B cell (primary cell): ENCODE data around the gene KANSL1L. TPM values are rescaled to one million over a fixed set of nuclear protein-coding genes. Genes with fewer than 3 reads are reported as not detected.

Experiments
- ATAC-seq: fragments of 200-7000 bp; cut with Tn5 transposase; one replicate; pipeline ENCODE4 v1.10.0; 2021; ENCODE audit warnings: low read depth, mild to moderate bottlenecking, moderate number of reproducible peaks, moderate library complexity
- CTCF ChIA-PET: fragments of 350-600 bp; sonication (Branson Sonifier 250); formaldehyde crosslinking; loops from one replicate; lab custom pipeline; 2021; ENCODE audit warnings: antibody characterized with exemption, inconsistent platforms; lab: Charles Lee
- POLR2A ChIA-PET: fragments of 350-600 bp; sonication (Branson Sonifier 250); formaldehyde crosslinking; loops from one replicate; lab custom pipeline; 2021; ENCODE audit warnings: antibody characterized with exemption; lab: Charles Lee
- DNase-seq: peaks from one replicate; pipeline ENCODE4 v3.0.0; 2013
- H2AFZ ChIP-seq: 2 replicates; pipeline ENCODE4 v1.6.1; 2012; ENCODE audit warnings: mild to moderate bottlenecking, low read depth, low read length; ENCODE audit not compliant: insufficient read depth, poor library complexity, severe bottlenecking
- H3K27ac ChIP-seq, 2 donors: 1 replicate in 1 of 2; 2 replicates in 1 of 2; pipeline ENCODE4 v1.5.1; 2012 to 2013; ENCODE audit warnings: low read length in 2 of 2, mild to moderate bottlenecking in 2 of 2, moderate library complexity in 1 of 2
- H3K27me3 ChIP-seq, 4 experiments: fragments of 200-600 bp in 1 of 4; sonication (generic) in 1 of 4; replicated peaks in 1 of 4; 1 replicate in 2 of 4; 2 replicates in 2 of 4; pipeline versions ENCODE4 v1.6.1 to v1.7.0; 2013 to 2016; ENCODE audit warnings: low read length in 3 of 4, mild to moderate bottlenecking in 2 of 4, mixed read lengths in 1 of 4, moderate library complexity in 1 of 4; ENCODE audit not compliant: insufficient read depth in 4 of 4, control insufficient read depth in 3 of 4; ENCODE audit errors: control extremely low read depth in 1 of 4
- H3K36me3 ChIP-seq, 2 experiments: replicated peaks in 1 of 2; 1 replicate in 1 of 2; 2 replicates in 1 of 2; pipeline versions ENCODE4 v1.6.1 to v1.7.1; 2013; ENCODE audit warnings: low read length in 1 of 2; ENCODE audit not compliant: insufficient read depth in 2 of 2, control insufficient read depth in 1 of 2; ENCODE audit errors: control extremely low read depth in 1 of 2, extremely low read depth in 1 of 2
- H3K4me1 ChIP-seq, 2 donors: fragments of 200-600 bp in 1 of 2; sonication (generic) in 1 of 2; 1 replicate in 1 of 2; 2 replicates in 1 of 2; pipeline versions ENCODE4 v1.5.1 to v1.6.1; 2013 to 2017; ENCODE audit warnings: low read length in 2 of 2; ENCODE audit not compliant: control insufficient read depth in 2 of 2, insufficient read depth in 2 of 2
- H3K4me2 ChIP-seq: replicated peaks from 2 replicates; pipeline ENCODE3; 2012; ENCODE audit warnings: mild to moderate bottlenecking, low read depth, low read length; ENCODE audit not compliant: poor library complexity, severe bottlenecking
- H3K4me3 ChIP-seq, 5 experiments: fragments of 200-600 bp in 1 of 5; sonication (generic) in 1 of 5; 1 replicate in 3 of 5; 2 replicates in 2 of 5; pipeline versions ENCODE4 v1.5.1 to v1.7.0; 2011 to 2016; ENCODE audit warnings: low read length in 4 of 5, mild to moderate bottlenecking in 4 of 5, low read depth in 2 of 5, control low read depth in 1 of 5, moderate library complexity in 1 of 5; ENCODE audit not compliant: insufficient read depth in 1 of 5; ENCODE audit errors: control extremely low read depth in 1 of 5, extremely low read depth in 1 of 5
- H3K79me2 ChIP-seq: fragments of 200-600 bp; sonication (generic); one replicate; pipeline ENCODE4 v1.6.0; 2016; ENCODE audit warnings: low read length; ENCODE audit not compliant: control insufficient read depth, insufficient read depth
- H3K9ac ChIP-seq: fragments of 200-600 bp; sonication (generic); 2 replicates; pipeline ENCODE4 v1.6.1; 2017; ENCODE audit warnings: mild to moderate bottlenecking, low read length, moderate library complexity
- H3K9me3 ChIP-seq, 3 donors: one replicate each; pipeline versions ENCODE4 v1.6.1 to v1.7.1; 2013; ENCODE audit warnings: low read length in 2 of 3; ENCODE audit not compliant: control insufficient read depth in 2 of 3, insufficient read depth in 1 of 3; ENCODE audit errors: control extremely low read depth in 1 of 3
- H4K20me1 ChIP-seq: 2 replicates; pipeline ENCODE4 v1.6.0; 2012; ENCODE audit warnings: mild to moderate bottlenecking, low read length; ENCODE audit not compliant: insufficient read depth, control insufficient read depth, poor library complexity, severe bottlenecking
- H3K27ac Mint-ChIP-seq: one replicate; pipeline ENCODE4 v1.8.0; 2021; ENCODE audit warnings: mixed read lengths
- H3K27me3 Mint-ChIP-seq: one replicate; pipeline ENCODE4 v1.8.0; 2021; ENCODE audit warnings: mixed read lengths
- H3K4me1 Mint-ChIP-seq: one replicate; pipeline ENCODE4 v1.8.0; 2021; ENCODE audit warnings: mixed read lengths
- H3K4me3 Mint-ChIP-seq: one replicate; pipeline ENCODE4 v1.8.0; 2021; ENCODE audit warnings: mixed read lengths
- H3K9me3 Mint-ChIP-seq: one replicate; pipeline ENCODE4 v1.8.0; 2022; ENCODE audit warnings: mixed read lengths; ENCODE audit not compliant: insufficient read depth
- CTCF ChIP-seq: fragments of 200-600 bp; IDR thresholded peaks from one replicate; pipeline ENCODE4 v1.8.0; 2022; ENCODE audit warnings: antibody characterized with exemption, mild to moderate bottlenecking
- EZH2 ChIP-seq: IDR thresholded peaks from 2 replicates; pipeline ENCODE4 v1.6.1; 2012; ENCODE audit warnings: borderline replicate concordance, low read depth, mild to moderate bottlenecking, moderate library complexity, low read length; ENCODE audit not compliant: insufficient read depth, poor library complexity, severe bottlenecking
- WGBS: methylation state at CpG from one replicate; pipeline ENCODE4 v1.1.5; 2013; ENCODE audit warnings: missing lambda C conversion rate; ENCODE audit not compliant: insufficient coverage; 5-methylcytosine and 5-hydroxymethylcytosine counted together
- intact Hi-C: fragments of 100-400 bp; cut with micrococcal nuclease; formaldehyde crosslinking; loops from one replicate; pipeline ENCODE4 v1.10.0; 2022
- polyA plus RNA-seq: library from polyadenylated mRNA; depleted of rRNA; stranded (reverse); fragments of >200 nt; gene quantifications from 2 replicates; pipeline ENCODE4 v1.2.3, GENCODE V29; 2012
- total RNA-seq, 2 donors: library from RNA; stranded (reverse); fragments of 120-200 nt in 1 of 2; gene quantifications; 1 replicate in 1 of 2; 2 replicates in 1 of 2; pipeline versions ENCODE4 v1.2.3 to v1.2.4, GENCODE V29; 2013 to 2022

The KANSL1L gene
- total and polyA plus RNA-seq, 2 donors (not counting 1 experiment from before 2014, with no cell fraction given), result 7.3 to 21.1 TPM

GRCh38 chr2:210063306-210063705 is 107.9 kb downstream of the KANSL1L start:
- Mint-ChIP-seq H3K4me1 (no peaks in the 10 kb centered on the region), H3K27ac (no peak overlapping the region), H3K27me3 (no peaks in the 10 kb centered on the region), H3K4me3 (no peak overlapping the region), H3K9me3 (no peaks in the 10 kb centered on the region)
- Histone ChIP-seq H3K27me3 (no peaks in the 10 kb centered on the region), H3K36me3 (no peaks in the 10 kb centered on the region), H3K4me2 (no peak overlapping the region), H3K79me2 (no peaks in the 10 kb centered on the region), H2AFZ (no peak overlapping the region), H4K20me1 (no peaks in the 10 kb centered on the region), H3K27ac (no peak overlapping the region), H3K4me1 (no peaks in the 10 kb centered on the region), H3K9ac (no peak overlapping the region), H3K9me3 (peaks cover 0 to 10% (median 0%) of the 10 kb centered on the region in 3 donors), H3K4me3 (no peak overlapping the region)
- intact Hi-C loops, result no loop called here
- TF ChIP-seq EZH2 (no peak), CTCF (no peak)
- ChIA-PET CTCF (no interaction called here), POLR2A (no interaction called here)
- WGBS, result 83% methylated on average over 1 of the region's 2 CpGs
- ATAC-seq, result no peak
- DNase-seq, result no peak

- ATAC-seq, result no peak
Measured at GRCh38 chr2:210055825-210056224, 115.4 kb downstream of the KANSL1L start.

More at GRCh38 chr2:210055825-210056224, 115.4 kb downstream of the KANSL1L start:
- Histone ChIP-seq H3K9ac (no peak overlapping the region), H4K20me1 (no peaks in the 10 kb centered on the region), H3K4me3 (no peak overlapping the region), H3K27me3 (no peaks in the 10 kb centered on the region), H3K4me2 (no peak overlapping the region), H3K27ac (no peak overlapping the region), H3K36me3 (no peaks in the 10 kb centered on the region), H3K4me1 (no peaks in the 10 kb centered on the region), H2AFZ (no peak overlapping the region), H3K79me2 (no peaks in the 10 kb centered on the region), H3K9me3 (peaks cover 0 to 19% (median 9%) of the 10 kb centered on the region in 3 donors)
- CTCF ChIA-PET, result interaction anchor here (0.6 kb wide), 1 partner anchor 18 kb away, joined by 3 read pairs; no protein-coding TSS in a partner anchor
- peaks cover 11% of the 10 kb centered on the region for H3K9me3 Mint-ChIP-seq
- TF ChIP-seq CTCF, result no peak
- TF ChIP-seq EZH2, result no peak
- 100% methylated on average over 2 of the region's 3 CpGs for WGBS
- no peaks in the 10 kb centered on the region for H3K4me1 Mint-ChIP-seq
- no peak for DNase-seq
- no peak overlapping the region for H3K27ac Mint-ChIP-seq
- no peaks in the 10 kb centered on the region for H3K27me3 Mint-ChIP-seq
- POLR2A ChIA-PET, result no interaction called here
- intact Hi-C loops, result no loop called here
- H3K4me3 Mint-ChIP-seq, result no peak overlapping the region
